HEK293 (cell line): ENCODE results near the gene VPS35L.

ENCODE experiments used
- GLIS1 ChIP-seq: fragments of 450-650 bp; formaldehyde crosslinking; IDR thresholded peaks from 2 replicates; pipeline ENCODE4 v1.5.1; 2016; ENCODE audit warnings: missing biosample characterization, missing genetic modification characterization
- YY1 ChIP-seq: fragments of 450-650 bp; formaldehyde crosslinking; IDR thresholded peaks from 2 replicates; pipeline ENCODE4 v1.5.1; 2018; ENCODE audit warnings: missing biosample characterization, missing genetic modification characterization
- ZNF362 ChIP-seq: fragments of 450-650 bp; formaldehyde crosslinking; IDR thresholded peaks from 2 replicates; pipeline ENCODE4 v1.5.1; 2016; ENCODE audit warnings: missing biosample characterization, missing genetic modification characterization
- ZNF449 ChIP-seq: fragments of 450-650 bp; formaldehyde crosslinking; IDR thresholded peaks from 2 replicates; pipeline ENCODE4 v1.5.1; 2017; ENCODE audit warnings: missing biosample characterization, mild to moderate bottlenecking, missing genetic modification characterization, moderate library complexity
- ZNF768 ChIP-seq: fragments of 450-650 bp; formaldehyde crosslinking; IDR thresholded peaks from 2 replicates; pipeline ENCODE4 v1.5.1; 2018; ENCODE audit warnings: missing biosample characterization, mild to moderate bottlenecking, missing genetic modification characterization
- ZXDB ChIP-seq: fragments of 450-650 bp; formaldehyde crosslinking; IDR thresholded peaks from 2 replicates; pipeline ENCODE4 v1.5.1; 2016; ENCODE audit warnings: missing biosample characterization, missing genetic modification characterization
- TF ChIP-seq, protein P1 (sequence below): fragments of 450-650 bp; formaldehyde crosslinking; IDR thresholded peaks from 2 replicates; pipeline ENCODE4 v1.5.1; 2016; ENCODE audit warnings: missing biosample characterization, missing genetic modification characterization
- TF ChIP-seq, protein P2 (sequence below): fragments of 450-650 bp; formaldehyde crosslinking; IDR thresholded peaks from 2 replicates; pipeline ENCODE4 v1.5.1; 2016; ENCODE audit warnings: missing biosample characterization, missing genetic modification characterization

DNA sequence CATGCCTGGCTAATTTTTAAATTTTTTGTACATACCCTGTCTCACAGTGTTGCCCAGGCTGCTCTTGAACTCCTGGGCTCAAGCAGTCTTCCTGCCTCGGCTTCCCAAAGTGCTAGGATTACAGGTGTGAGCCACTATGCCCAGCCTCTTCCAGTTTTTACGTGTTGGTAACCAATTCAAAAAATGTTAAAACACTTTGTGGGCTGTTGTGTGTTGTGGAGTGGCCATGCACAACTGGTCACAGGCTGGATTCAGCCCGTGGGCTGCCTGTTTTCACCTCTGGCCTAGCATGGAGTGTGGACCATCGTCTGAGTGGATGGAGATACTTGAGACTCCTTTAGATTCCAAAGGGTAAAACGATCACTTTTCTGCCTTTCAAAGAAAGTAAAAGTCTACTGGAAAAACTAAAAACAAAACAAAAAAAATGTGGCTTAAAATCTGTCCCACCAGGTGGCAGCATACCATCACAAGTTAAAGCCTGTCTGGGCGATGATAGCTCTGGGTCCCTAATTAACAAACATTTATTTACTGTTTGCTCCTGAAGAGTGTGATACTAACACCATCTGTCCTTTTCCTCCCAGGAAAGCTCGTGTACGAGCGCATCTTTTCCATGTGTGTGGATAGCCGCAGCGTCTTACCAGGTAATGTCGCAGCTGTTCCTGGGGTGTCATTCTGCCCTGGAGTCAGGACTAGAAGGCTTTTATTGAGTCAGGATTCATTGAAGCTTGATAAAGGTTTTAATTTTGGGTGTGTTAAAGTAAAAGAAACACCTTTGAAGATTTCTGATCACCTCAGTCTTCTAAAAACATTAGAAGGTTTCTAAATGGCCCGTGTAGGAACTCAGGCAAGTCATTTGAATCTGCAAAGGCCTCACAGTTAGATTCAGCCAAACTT, 45.8 kb downstream of the VPS35L start:
- TF ChIP-seq YY1 (tag by site-specific recombination) = no peak
- TF ChIP-seq ZNF449 = no peak
- TF ChIP-seq, protein P1, sequence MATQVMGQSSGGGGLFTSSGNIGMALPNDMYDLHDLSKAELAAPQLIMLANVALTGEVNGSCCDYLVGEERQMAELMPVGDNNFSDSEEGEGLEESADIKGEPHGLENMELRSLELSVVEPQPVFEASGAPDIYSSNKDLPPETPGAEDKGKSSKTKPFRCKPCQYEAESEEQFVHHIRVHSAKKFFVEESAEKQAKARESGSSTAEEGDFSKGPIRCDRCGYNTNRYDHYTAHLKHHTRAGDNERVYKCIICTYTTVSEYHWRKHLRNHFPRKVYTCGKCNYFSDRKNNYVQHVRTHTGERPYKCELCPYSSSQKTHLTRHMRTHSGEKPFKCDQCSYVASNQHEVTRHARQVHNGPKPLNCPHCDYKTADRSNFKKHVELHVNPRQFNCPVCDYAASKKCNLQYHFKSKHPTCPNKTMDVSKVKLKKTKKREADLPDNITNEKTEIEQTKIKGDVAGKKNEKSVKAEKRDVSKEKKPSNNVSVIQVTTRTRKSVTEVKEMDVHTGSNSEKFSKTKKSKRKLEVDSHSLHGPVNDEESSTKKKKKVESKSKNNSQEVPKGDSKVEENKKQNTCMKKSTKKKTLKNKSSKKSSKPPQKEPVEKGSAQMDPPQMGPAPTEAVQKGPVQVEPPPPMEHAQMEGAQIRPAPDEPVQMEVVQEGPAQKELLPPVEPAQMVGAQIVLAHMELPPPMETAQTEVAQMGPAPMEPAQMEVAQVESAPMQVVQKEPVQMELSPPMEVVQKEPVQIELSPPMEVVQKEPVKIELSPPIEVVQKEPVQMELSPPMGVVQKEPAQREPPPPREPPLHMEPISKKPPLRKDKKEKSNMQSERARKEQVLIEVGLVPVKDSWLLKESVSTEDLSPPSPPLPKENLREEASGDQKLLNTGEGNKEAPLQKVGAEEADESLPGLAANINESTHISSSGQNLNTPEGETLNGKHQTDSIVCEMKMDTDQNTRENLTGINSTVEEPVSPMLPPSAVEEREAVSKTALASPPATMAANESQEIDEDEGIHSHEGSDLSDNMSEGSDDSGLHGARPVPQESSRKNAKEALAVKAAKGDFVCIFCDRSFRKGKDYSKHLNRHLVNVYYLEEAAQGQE = no peak
- no peak for TF ChIP-seq ZXDB (tag by site-specific recombination)
- TF ChIP-seq, protein P2, sequence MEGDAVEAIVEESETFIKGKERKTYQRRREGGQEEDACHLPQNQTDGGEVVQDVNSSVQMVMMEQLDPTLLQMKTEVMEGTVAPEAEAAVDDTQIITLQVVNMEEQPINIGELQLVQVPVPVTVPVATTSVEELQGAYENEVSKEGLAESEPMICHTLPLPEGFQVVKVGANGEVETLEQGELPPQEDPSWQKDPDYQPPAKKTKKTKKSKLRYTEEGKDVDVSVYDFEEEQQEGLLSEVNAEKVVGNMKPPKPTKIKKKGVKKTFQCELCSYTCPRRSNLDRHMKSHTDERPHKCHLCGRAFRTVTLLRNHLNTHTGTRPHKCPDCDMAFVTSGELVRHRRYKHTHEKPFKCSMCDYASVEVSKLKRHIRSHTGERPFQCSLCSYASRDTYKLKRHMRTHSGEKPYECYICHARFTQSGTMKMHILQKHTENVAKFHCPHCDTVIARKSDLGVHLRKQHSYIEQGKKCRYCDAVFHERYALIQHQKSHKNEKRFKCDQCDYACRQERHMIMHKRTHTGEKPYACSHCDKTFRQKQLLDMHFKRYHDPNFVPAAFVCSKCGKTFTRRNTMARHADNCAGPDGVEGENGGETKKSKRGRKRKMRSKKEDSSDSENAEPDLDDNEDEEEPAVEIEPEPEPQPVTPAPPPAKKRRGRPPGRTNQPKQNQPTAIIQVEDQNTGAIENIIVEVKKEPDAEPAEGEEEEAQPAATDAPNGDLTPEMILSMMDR = peak; percentile 54; the same call in 1 of the 2 replicates
- no peak for TF ChIP-seq ZNF362 (tag by site-specific recombination)
- no peak for TF ChIP-seq ZNF768 (tag by site-specific recombination)
- TF ChIP-seq GLIS1 (tag by site-specific recombination) = no peak
